ENCODE results near the gene PPP2R2B.

Gene PPP2R2B

GRCh38 chr5:146799671-146800070 lies 78.9 kb downstream of the PPP2R2B start:
- DNase-seq (ENCODE audit: low read depth), result no peak
- H3K4me3 ChIP-seq (ENCODE audit: low read length), result no peak overlapping the region
- TF ChIP-seq CTCF (conservative IDR thresholded peaks at IDR 0.05; ENCODE audit: low read length), result no peak

- no peak overlapping the region for H3K4me3 ChIP-seq (ENCODE audit: low read length)
- no peak for TF ChIP-seq CTCF (conservative IDR thresholded peaks at IDR 0.05; ENCODE audit: low read length)
- no peak for DNase-seq (ENCODE audit: low read depth)
Observed at GRCh38 chr5:146799231-146799630, 79.3 kb downstream of the PPP2R2B start.

- no peak overlapping the region for H3K4me3 ChIP-seq (ENCODE audit: low read length)
- no peak for TF ChIP-seq CTCF (conservative IDR thresholded peaks at IDR 0.05; ENCODE audit: low read length)
- no peak for DNase-seq (ENCODE audit: low read depth)
Observed at GRCh38 chr5:146797658-146798057, 80.9 kb downstream of the PPP2R2B start.

GRCh38 chr5:146796911-146797310 lies 81.6 kb downstream of the PPP2R2B start:
- H3K4me3 ChIP-seq (ENCODE audit: low read length), result no peak overlapping the region
- DNase-seq (ENCODE audit: low read depth), result no peak
- no peak for TF ChIP-seq CTCF (conservative IDR thresholded peaks at IDR 0.05; ENCODE audit: low read length)

GRCh38 chr5:146796144-146796543 lies 82.4 kb downstream of the PPP2R2B start:
- TF ChIP-seq CTCF (conservative IDR thresholded peaks at IDR 0.05; ENCODE audit: low read length), result no peak
- no peak overlapping the region for H3K4me3 ChIP-seq (ENCODE audit: low read length)
- no peak for DNase-seq (ENCODE audit: low read depth)

- TF ChIP-seq CTCF (conservative IDR thresholded peaks at IDR 0.05; ENCODE audit: low read length), result no peak
Observed at GRCh38 chr5:146794326-146795029, 84.1 kb downstream of the PPP2R2B start.

GRCh38 chr5:146793709-146794108 lies 84.8 kb downstream of the PPP2R2B start:
- no peak for TF ChIP-seq CTCF (conservative IDR thresholded peaks at IDR 0.05; ENCODE audit: low read length)
- DNase-seq (ENCODE audit: low read depth), result no peak
- H3K4me3 ChIP-seq (ENCODE audit: low read length), result no peak overlapping the region

More at GRCh38 chr5:146794326-146795029, 84.1 kb downstream of the PPP2R2B start:
- DNase-seq (ENCODE audit: low read depth), result no peak
- no peak overlapping the region for H3K4me3 ChIP-seq (ENCODE audit: low read length)

Data from AG10803 (cell line).